Adrenal gland (tissue), 12 donors: Measurements from ENCODE around the gene BMAL1. TPM values are rescaled to one million over a fixed set of nuclear protein-coding genes. Genes with fewer than 3 reads are reported as not detected.

Source experiments
- polyA plus RNA-seq, 3 donors: library from polyadenylated mRNA; stranded (reverse); fragments of 200-250 nt in 2 of 3; fragments of 350-450 nt in 1 of 3; fragmentation: Illumina TruSeq in 1 of 3; extraction: RNeasy Lipid Tissue Mini Kit (QIAGEN cat#74804) in 1 of 3; gene quantifications; one replicate each; pipeline ENCODE4 v1.2.3, GENCODE V29; 2013 to 2014
- total RNA-seq, 9 donors: library from RNA; depleted of rRNA in 4 of 9; stranded (reverse); fragments of >200 nt in 4 of 9; fragments of 120-200 nt in 1 of 9; fragmentation: NEBNext Ultra II Directional in 1 of 9; extraction: Animal tissue kit (Norgen Biotek cat#: 25700) in 1 of 9; gene quantifications; one replicate each; pipeline versions ENCODE4 v1.1.0 to v1.2.4, GENCODE V29; 2013 to 2023
- donor health status: healthy with polysubstance abuse.
- donor health status: Bipolar disorder and iron deficiency.
- donor health status: DM: yes; HTN: yes; CAD: no.
- donor health status: DM: no; HTN: no; CAD: no.
- donor health status: DM: no; HTN: no; CAD: no.
- donor health status: DM: yes; HTN: yes; CAD: no.

The BMAL1 gene
- total and polyA plus RNA-seq, 12 donors, result 13.9 to 80.3 (median 34.3) TPM

Other genes starting within 250 kb of the BMAL1 start
- 10 to 100 TPM; 16.6 to 39.8 (median 21.9) TPM for gene BTBD10, start 185.4 kb downstream of the BMAL1 start, total RNA-seq
- 10 to 100 TPM in 2 of 3 donors, 1 to 10 TPM in 1; 9.3 to 27.6 (median 10.4) TPM for gene BTBD10, start 185.4 kb downstream of the BMAL1 start, polyA plus RNA-seq
- not detected for gene PTH, start 218.2 kb downstream of the BMAL1 start, total RNA-seq
- not detected for gene PTH, start 218.2 kb downstream of the BMAL1 start, polyA plus RNA-seq